ENCODE results near the gene ATXN10. TPM values are rescaled to one million over a fixed set of nuclear protein-coding genes. Genes with fewer than 3 reads are reported as not detected.
"Not testable (repeated sequence)": the region's sequence is repeated elsewhere in the genome, so short reads cannot be mapped to it uniquely, and the experiment has no call there.

Gene ATXN10
- total RNA-seq, 4 donors from 2014 or later: 79.0 to 152 (median 88.3) TPM

GRCh38 chr22:45677063-45677462 is 5.4 kb downstream of the ATXN10 start:
- no peaks in the 10 kb centered on the region for H3K9me3 ChIP-seq
- WGBS, 2 donors: 58 to 65% methylated on average over 1 of the region's 1 CpG
- intact Hi-C loops (cut with DNase I): no loop called here
- no peak overlapping the region for H3K4me3 ChIP-seq
- H3K27me3 ChIP-seq: no peaks in the 10 kb centered on the region
- H3K4me1 ChIP-seq: peaks cover 12 to 58% (median 14%) of the 10 kb centered on the region in 3 donors
- no peak for TF ChIP-seq CTCF (IDR thresholded peaks at IDR 0.05)
- no peak for TF ChIP-seq POLR2A (IDR thresholded peaks at IDR 0.05)
- H3K36me3 ChIP-seq: peaks cover 0 to 10% (median 0%) of the 10 kb centered on the region in 3 donors
- no peak for DNase-seq
- no peak overlapping the region for H3K27ac ChIP-seq

GRCh38 chr22:45678961-45679912 is 7.6 kb downstream of the ATXN10 start:
- Histone ChIP-seq H3K27me3 (no peaks in the 10 kb centered on the region), H3K4me3 (no peak overlapping the region), H3K36me3 (peaks cover 0 to 10% (median 0%) of the 10 kb centered on the region in 3 donors), H3K9me3 (no peaks in the 10 kb centered on the region), H3K4me1 (peaks cover 0 to 59% (median 4%) of the 10 kb centered on the region in 3 donors), H3K27ac (no peak overlapping the region)
- DNase-seq: no peak
- TF ChIP-seq POLR2A (IDR thresholded peaks at IDR 0.05) (no peak), CTCF (IDR thresholded peaks at IDR 0.05) (no peak)
- WGBS, 2 donors: 55 to 75% methylated on average over 9 of the region's 9 CpGs
- intact Hi-C loops (cut with DNase I): no loop called here

GRCh38 chr22:45680932-45681700 is 9.5 kb downstream of the ATXN10 start:
- 69 to 72% methylated on average over 5 of the region's 5 CpGs for WGBS, 2 donors
- H3K27ac ChIP-seq: no peak overlapping the region
- no peak for TF ChIP-seq CTCF (IDR thresholded peaks at IDR 0.05)
- TF ChIP-seq POLR2A (IDR thresholded peaks at IDR 0.05): no peak
- H3K4me3 ChIP-seq: no peak overlapping the region
- no peak for DNase-seq
- H3K4me1 ChIP-seq: peaks cover 0 to 73% (median 7%) of the 10 kb centered on the region in 3 donors
- H3K27me3 ChIP-seq: no peaks in the 10 kb centered on the region
- no peaks in the 10 kb centered on the region for H3K9me3 ChIP-seq
- H3K36me3 ChIP-seq: peaks cover 0 to 7% (median 0%) of the 10 kb centered on the region in 3 donors
- intact Hi-C loops (cut with DNase I): no loop called here

- no peak for TF ChIP-seq CTCF (IDR thresholded peaks at IDR 0.05)
- no peak for TF ChIP-seq POLR2A (IDR thresholded peaks at IDR 0.05)
- Histone ChIP-seq H3K4me3 (no peak overlapping the region), H3K9me3 (no peaks in the 10 kb centered on the region), H3K36me3 (no peaks in the 10 kb centered on the region), H3K27me3 (no peaks in the 10 kb centered on the region), H3K4me1 (peaks cover 0 to 78% (median 16%) of the 10 kb centered on the region in 3 donors), H3K27ac (no peak overlapping the region)
- WGBS, 2 donors: 75 to 88% methylated on average over 4 of the region's 4 CpGs
- intact Hi-C loops (cut with DNase I): no loop called here
- no peak for DNase-seq
Observed at GRCh38 chr22:45682064-45682463, 10.4 kb downstream of the ATXN10 start.

- H3K27me3 ChIP-seq; intact Hi-C loops (cut with DNase I); H3K36me3 ChIP-seq; H3K27ac ChIP-seq; H3K4me3 ChIP-seq; DNase-seq; H3K9me3 ChIP-seq: not testable (repeated sequence)
- peaks cover 0 to 78% (median 16%) of the 10 kb centered on the region in 3 donors for H3K4me1 ChIP-seq
- 76 to 93% methylated on average over 3 to 5 of the region's 5 CpGs for WGBS, 2 donors
Observed at GRCh38 chr22:45682773-45683172, 11.1 kb downstream of the ATXN10 start.

Data from esophagus squamous epithelium (tissue), 5 donors.